HG02642 (cell line): ENCODE data around the gene CLIP4.

Experiments used
- ATAC-seq: cut with Tn5 transposase; IDR thresholded peaks from one replicate; pipeline ENCODE4 v1.9.1; 2021; ENCODE audit warnings: mild to moderate bottlenecking; ENCODE audit not compliant: unreplicated experiment, poor library complexity

CLIP4 gene

GRCh38 chr2:29215739-29216608 lies 100.8 kb downstream of the CLIP4 start:
- no peak for ATAC-seq

DNA sequence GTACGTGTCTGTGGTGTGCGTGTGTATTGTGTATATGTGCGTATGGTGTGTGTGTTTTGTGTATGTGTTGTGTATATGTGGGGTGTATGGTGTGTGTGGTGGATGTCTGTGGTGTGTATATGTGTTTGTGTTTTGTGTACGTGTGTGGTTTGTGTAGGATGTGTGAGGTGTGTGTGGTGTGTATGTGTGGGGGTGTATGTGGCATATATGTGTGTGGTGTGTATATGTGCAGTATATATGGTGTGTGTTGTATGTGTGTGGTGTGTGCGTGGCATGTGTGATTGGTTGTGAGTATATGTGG lies 101.3 kb downstream of the CLIP4 start:
- no peak for ATAC-seq

DNA sequence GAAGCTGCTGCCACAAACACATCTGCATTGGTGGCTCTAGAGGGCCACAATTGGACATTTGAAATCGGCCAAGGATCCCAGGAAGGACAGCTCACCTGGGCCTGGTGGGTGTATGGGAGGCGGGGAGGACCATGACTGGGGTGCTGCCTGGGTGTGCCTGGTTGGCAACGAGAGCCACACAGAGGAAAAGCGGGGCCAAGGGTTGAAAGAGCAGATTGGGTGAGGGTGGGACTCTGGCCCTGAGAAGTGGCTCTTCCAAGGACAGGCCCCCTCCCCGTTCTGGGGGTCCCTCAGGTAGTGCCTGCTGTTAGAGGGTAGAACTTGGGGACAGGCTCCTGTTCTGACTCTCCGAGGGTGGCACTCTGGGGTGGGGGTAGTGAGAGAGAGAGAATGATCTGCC lies 102.9 kb downstream of the CLIP4 start:
- ATAC-seq: no peak

DNA sequence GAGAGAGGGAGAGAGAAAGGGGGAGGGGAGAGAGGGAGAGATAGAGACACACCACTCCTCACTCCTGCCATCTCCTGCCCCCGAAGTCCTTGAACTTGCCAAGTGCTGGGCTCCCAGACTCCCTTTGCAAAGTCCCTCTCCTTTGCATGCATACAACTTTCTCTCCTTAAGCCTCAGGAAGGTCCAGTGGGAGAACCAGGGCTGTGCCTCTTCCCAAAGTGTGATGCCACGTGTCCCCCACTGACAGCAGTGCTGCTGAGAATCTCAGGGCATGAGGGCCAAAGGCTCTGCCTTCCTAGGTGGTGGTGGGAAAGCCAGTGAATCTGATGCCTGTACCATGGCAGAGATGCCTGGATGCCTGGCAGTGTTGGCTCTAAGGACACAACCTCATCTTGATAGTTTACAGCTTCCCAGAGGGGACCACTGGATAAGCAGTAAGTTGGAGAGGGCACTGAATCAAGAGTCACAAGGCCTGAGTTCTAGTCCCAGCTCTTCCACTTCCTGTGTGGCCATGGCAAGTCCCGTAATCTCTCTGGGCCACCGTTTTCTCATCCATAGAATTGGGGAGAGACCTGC lies 103.4 kb downstream of the CLIP4 start:
- no peak for ATAC-seq

DNA sequence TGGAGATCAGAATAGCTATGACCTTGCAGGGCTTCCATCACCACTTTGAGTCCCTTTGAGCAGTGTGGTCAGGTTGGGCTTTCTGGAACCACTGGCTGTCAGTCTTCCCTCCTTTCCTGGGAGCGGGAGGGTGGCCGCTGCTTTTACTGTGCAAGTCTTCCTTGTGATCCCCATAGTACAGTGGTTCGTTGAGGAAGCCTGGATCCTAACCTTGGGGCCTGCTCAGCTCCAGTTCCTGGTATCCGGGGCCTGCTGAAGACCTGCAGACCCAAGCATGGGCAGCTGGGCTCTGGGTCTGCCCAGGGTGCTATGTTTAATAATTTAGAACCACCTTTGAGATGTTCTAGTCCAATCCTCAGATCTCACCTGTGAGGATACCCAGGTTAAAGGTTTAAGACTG lies 104.2 kb downstream of the CLIP4 start:
- ATAC-seq: no peak

- no peak for ATAC-seq
Measured at GRCh38 chr2:29220506-29221270, 105.5 kb downstream of the CLIP4 start.

GRCh38 chr2:29222381-29223179 lies 107.4 kb downstream of the CLIP4 start:
- ATAC-seq: no peak

DNA sequence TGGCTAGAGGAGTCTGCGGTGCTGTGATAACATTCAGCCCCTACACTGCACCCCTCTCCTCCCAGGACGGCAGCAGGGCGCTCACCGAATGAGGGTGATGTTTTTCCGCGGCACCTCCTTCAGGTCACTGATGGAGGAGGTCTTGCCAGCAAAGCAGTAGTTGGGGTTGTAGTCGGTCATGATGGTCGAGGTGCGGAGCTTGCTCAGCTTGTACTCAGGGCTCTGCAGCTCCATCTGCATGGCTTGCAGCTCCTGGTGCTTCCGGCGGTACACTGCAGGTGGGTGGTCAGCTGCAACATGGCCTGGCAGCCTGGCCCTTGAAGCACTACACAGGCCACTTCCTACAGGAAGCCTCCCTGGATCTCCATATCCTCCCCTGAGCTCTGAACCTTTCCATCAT lies 108.0 kb downstream of the CLIP4 start:
- ATAC-seq: no peak

- ATAC-seq: no peak
Measured at GRCh38 chr2:29223851-29224692, 108.9 kb downstream of the CLIP4 start.

DNA sequence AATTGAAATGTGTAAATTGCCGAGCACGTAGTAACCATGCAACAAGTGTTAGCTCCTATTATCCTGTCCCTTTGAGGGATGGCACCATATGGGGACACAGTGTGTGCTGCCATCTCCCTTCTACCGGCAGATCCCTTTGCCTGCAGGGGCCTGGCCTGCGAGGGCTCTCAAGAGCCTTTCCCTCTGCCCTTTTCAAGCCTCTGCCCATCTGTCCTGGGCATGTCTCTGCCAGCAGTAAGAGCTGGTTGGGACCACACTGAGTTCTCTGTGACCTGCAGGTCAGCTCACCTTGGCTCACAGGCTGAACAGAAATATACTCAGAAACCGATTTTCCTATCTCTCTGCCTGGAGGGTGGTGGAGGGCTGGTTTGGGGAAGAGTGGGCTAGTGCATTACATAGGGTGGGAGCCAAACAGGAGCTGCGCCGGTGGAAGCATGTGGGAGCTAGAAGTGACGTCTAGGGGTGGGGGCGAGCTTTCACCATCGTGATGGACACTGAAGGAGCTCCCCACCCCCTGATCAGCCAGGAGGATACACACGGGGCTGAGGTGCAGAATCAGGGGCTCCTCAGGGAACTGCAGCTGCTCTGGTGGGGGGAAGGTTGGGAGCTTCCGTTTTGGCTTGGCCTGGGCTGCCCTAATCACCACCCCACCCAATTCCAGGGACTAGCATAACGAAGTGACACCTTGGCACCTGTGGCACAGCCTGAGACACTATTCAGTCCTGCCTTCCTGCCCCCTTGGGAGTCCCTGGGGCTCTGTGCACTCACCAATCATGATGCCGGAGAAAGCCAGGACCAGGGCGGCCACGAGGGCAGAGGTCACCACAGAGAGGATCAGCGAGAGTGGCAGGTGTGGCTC lies 109.7 kb downstream of the CLIP4 start:
- ATAC-seq: no peak

DNA sequence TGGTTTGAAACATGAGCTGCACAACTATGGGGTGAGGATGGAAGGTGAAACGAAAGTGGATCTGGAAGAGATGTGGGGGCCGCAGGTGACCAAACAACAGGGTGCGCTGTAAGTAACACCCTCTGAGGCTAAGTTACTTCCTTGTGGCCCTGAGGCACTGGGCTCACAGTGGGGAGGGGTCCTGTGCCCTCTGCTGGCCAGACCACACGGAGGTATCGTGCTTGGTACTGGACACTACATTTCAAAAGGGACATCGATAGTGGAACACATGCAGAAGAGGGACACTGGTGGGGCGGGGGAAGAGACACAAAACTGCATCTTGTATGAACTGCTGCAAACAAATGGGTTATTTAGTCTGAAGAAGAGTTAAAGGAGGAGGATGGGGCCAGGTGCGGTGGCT lies 110.6 kb downstream of the CLIP4 start:
- ATAC-seq: no peak

DNA sequence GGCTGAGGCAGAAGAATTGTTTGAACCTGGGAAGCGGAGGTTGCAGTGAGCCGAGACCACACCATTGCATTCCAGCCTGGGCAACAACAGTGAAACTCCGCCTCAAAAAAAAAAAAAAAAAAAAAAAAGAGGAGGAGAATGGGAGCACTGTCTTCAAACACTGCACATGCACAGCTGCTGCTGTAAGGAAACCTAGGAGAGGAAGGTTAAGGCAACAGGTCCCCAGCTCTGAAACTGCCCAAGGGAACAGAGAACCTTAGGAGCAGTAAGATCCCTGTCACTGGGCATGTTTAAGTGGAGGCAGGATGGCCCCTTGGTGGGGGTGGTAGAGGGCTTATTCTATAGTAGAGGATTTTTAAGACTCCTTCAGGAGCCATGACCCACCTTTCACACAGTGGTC lies 111.2 kb downstream of the CLIP4 start:
- ATAC-seq: no peak

- ATAC-seq: no peak
Measured at GRCh38 chr2:29226808-29227207, 111.6 kb downstream of the CLIP4 start.

GRCh38 chr2:29227935-29228675 lies 112.9 kb downstream of the CLIP4 start:
- ATAC-seq: no peak

DNA sequence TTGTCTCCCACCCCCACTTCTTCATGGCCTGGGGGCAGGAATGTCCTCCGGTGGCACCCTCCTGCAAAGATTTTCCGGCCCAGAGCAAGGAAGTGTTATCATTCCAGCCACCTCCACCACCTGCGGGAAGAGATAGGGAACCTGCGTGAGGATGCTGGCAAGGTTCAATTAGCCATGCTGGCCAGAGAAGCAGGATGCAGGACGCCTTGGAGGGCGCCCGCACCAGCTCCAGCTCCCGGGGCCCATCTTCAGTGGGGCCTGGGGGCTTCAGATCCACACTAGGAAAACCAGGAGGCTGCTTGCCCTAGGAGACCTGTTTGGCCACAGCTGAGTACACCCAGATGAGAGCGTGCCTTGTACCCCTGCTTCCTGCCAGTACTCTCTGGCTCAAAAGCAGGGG lies 113.7 kb downstream of the CLIP4 start:
- ATAC-seq: no peak

GRCh38 chr2:29229640-29230039 lies 114.4 kb downstream of the CLIP4 start:
- no peak for ATAC-seq

DNA sequence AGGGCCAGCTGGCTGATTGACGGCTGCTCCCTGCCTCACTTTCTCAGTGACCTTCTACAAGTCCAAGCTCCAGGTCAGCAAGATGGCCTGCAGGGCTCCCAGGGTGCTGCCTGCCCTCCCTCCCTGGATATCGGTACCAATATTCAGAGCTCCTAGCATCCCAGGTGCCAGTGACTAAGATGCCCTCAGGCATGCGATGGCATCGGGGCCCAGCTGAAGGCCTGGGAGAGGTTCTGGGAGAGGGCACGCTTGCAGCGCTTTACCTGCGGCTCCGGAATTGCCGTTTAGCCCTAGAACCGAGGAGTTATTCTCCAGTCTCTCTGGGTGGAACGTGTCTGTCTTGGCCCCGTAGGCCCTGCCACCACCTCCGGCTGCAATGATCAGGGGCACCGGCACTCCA lies 116.8 kb downstream of the CLIP4 start:
- no peak for ATAC-seq

- no peak for ATAC-seq
Measured at GRCh38 chr2:29233428-29233827, 118.2 kb downstream of the CLIP4 start.
